Endothelial cell of umbilical vein (primary cell): Measurements from ENCODE around the gene TTN. TPM values are rescaled to one million over a fixed set of nuclear protein-coding genes. Genes with fewer than 3 reads are reported as not detected.

Source experiments
- BruUV-seq: library from RNA; stranded (reverse); fragments of 400-500 nt; replicated peaks from 2 replicates; lab custom pipeline; 2021; lab: Mats Ljungman, UMichigan
- CTCF ChIA-PET: fragments of 300-600, 350-600 bp; sonication (Branson Sonifier 250); formaldehyde crosslinking; loops from one replicate; lab custom pipeline; 2021; ENCODE audit warnings: antibody characterized with exemption, inconsistent platforms; lab: Charles Lee
- POLR2A ChIA-PET: fragments of 300-600, 350-600 bp; sonication (Branson Sonifier 250); formaldehyde crosslinking; loops from one replicate; lab custom pipeline; 2021; ENCODE audit warnings: antibody characterized with exemption, inconsistent platforms; lab: Charles Lee
- DNase-seq: peaks from one replicate; pipeline ENCODE4 v3.0.0-alpha.2; 2011; ENCODE audit warnings: low read depth, low spot score
- FAIRE-seq: peaks from 2 replicates; lab custom pipeline; 2011; peaks lifted over from hg19 to GRCh38; lab: Jason Lieb, UNC
- H2AFZ ChIP-seq: 2 replicates; pipeline ENCODE4 v1.6.0; 2012; ENCODE audit warnings: low read depth, low read length, control low read depth, inconsistent platforms
- H3K27ac ChIP-seq: 2 replicates; pipeline ENCODE4 v1.5.1; 2011; ENCODE audit warnings: low read depth, mild to moderate bottlenecking, control low read depth, low read length, moderate library complexity; ENCODE audit not compliant: insufficient read depth
- H3K27me3 ChIP-seq, 2 experiments: 2 replicates each; pipeline versions ENCODE4 v1.6.0 to v1.6.1; 2011; ENCODE audit warnings: low read length in 2 of 2, mixed read lengths in 1 of 2; ENCODE audit not compliant: control insufficient read depth in 2 of 2, insufficient read depth in 2 of 2
- H3K36me3 ChIP-seq, 2 experiments: 2 replicates in 1 of 2; 3 replicates in 1 of 2; pipeline ENCODE4 v1.5.1; 2011; ENCODE audit warnings: low read length in 2 of 2, mild to moderate bottlenecking in 1 of 2, moderate library complexity in 1 of 2; ENCODE audit not compliant: control insufficient read depth in 2 of 2, insufficient read depth in 2 of 2; ENCODE audit errors: extremely low read depth in 1 of 2
- H3K4me1 ChIP-seq: 3 replicates; pipeline ENCODE4 v1.5.1; 2011; ENCODE audit warnings: mild to moderate bottlenecking, low read length; ENCODE audit not compliant: control insufficient read depth, insufficient read depth; ENCODE audit errors: extremely low read depth
- H3K4me2 ChIP-seq: 2 replicates; pipeline ENCODE4 v1.6.1; 2011; ENCODE audit warnings: low read length, control low read depth, mixed read lengths; ENCODE audit not compliant: insufficient read depth
- H3K4me3 ChIP-seq, 3 experiments: fragments of 200-600 bp in 1 of 3; sonication (generic), shearing (Covaris generic) in 1 of 3; replicated peaks in 1 of 3; 2 replicates each; pipeline ENCODE4 v1.5.1; 2011 to 2016; ENCODE audit warnings: control low read depth in 3 of 3, low read length in 3 of 3, mild to moderate bottlenecking in 2 of 3, inconsistent platforms in 1 of 3, low read depth in 1 of 3, moderate library complexity in 1 of 3; ENCODE audit not compliant: insufficient read depth in 1 of 3
- H3K79me2 ChIP-seq: 2 replicates; pipeline ENCODE4 v1.6.0; 2012; ENCODE audit warnings: low read length, inconsistent platforms; ENCODE audit not compliant: control insufficient read depth, insufficient read depth
- H3K9ac ChIP-seq: replicated peaks from 2 replicates; pipeline ENCODE3; 2011; ENCODE audit warnings: low read length, control low read depth; ENCODE audit not compliant: insufficient read depth; ENCODE audit errors: extremely low read depth
- H3K9me1 ChIP-seq: replicated peaks from 3 replicates; pipeline ENCODE4 v1.6.0; 2011; ENCODE audit warnings: mild to moderate bottlenecking, low read length; ENCODE audit not compliant: control insufficient read depth, insufficient read depth; ENCODE audit errors: extremely low read depth
- H3K9me3 ChIP-seq: replicated peaks from 2 replicates; pipeline ENCODE4 v1.5.1; 2012; ENCODE audit warnings: low read length, inconsistent platforms; ENCODE audit not compliant: control insufficient read depth, insufficient read depth
- H4K20me1 ChIP-seq: replicated peaks from 2 replicates; pipeline ENCODE3; 2011; ENCODE audit warnings: mild to moderate bottlenecking, low read length; ENCODE audit not compliant: control insufficient read depth, insufficient read depth; ENCODE audit errors: extremely low read depth
- CTCF ChIP-seq, 2 donors: IDR thresholded peaks; 1 replicate in 1 of 2; 2 replicates in 1 of 2; pipeline ENCODE4 v1.5.1; 2011; ENCODE audit warnings: low read length in 2 of 2, mild to moderate bottlenecking in 2 of 2, moderate library complexity in 2 of 2, control low read depth in 1 of 2, inconsistent platforms in 1 of 2, low read depth in 1 of 2; ENCODE audit not compliant: insufficient read depth in 1 of 2; ENCODE audit errors: extremely low read depth in 1 of 2
- EZH2 ChIP-seq: IDR thresholded peaks from 2 replicates; pipeline ENCODE4 v1.6.1; 2012; ENCODE audit warnings: borderline replicate concordance, low read depth, mild to moderate bottlenecking, moderate library complexity, low read length, inconsistent platforms; ENCODE audit not compliant: severe bottlenecking
- FOS ChIP-seq: IDR thresholded peaks from 2 replicates; pipeline ENCODE4 v1.6.1; 2011; ENCODE audit warnings: mild to moderate bottlenecking, low read length, moderate library complexity, borderline replicate concordance; ENCODE audit not compliant: insufficient read depth
- GATA2 ChIP-seq: IDR thresholded peaks from 2 replicates; pipeline ENCODE4 v1.7.0; 2011; ENCODE audit warnings: low read depth, mild to moderate bottlenecking, moderate library complexity, mixed read lengths, low read length; ENCODE audit not compliant: insufficient read length, insufficient read depth
- JUN ChIP-seq: IDR thresholded peaks from 2 replicates; pipeline ENCODE4 v1.6.1; 2011; ENCODE audit warnings: borderline replicate concordance, low read depth; ENCODE audit not compliant: insufficient read length, insufficient read depth
- MAX ChIP-seq: IDR thresholded peaks from 2 replicates; pipeline ENCODE4 v1.6.1; 2011; ENCODE audit not compliant: insufficient read depth, insufficient read length
- MYC ChIP-seq: IDR thresholded peaks from one replicate; pipeline ENCODE4 v1.6.1; 2011; ENCODE audit warnings: mild to moderate bottlenecking, low read depth, low read length
- POLR2A ChIP-seq: IDR thresholded peaks from 2 replicates; pipeline ENCODE4 v1.6.1; 2012; ENCODE audit warnings: low read depth, mild to moderate bottlenecking, control low read depth, low read length
- POLR2AphosphoS5 ChIP-seq: IDR thresholded peaks from 2 replicates; pipeline ENCODE4 v1.6.1; 2012; ENCODE audit warnings: low read depth, mild to moderate bottlenecking, control low read depth, low read length, moderate library complexity; ENCODE audit not compliant: insufficient read depth
- dilution Hi-C: fragments of 300-500 bp; cut with MboI; formaldehyde crosslinking; loops from one replicate; pipeline ENCODE4 v1.15.0; 2019; ENCODE audit warnings: low sequenced_read_pairs; ENCODE audit not compliant: extremely low pct_ligation_motif_present
- intact Hi-C: fragments of 100-400 bp; cut with micrococcal nuclease; formaldehyde crosslinking; loops from one replicate; pipeline ENCODE4 v1.10.0; 2022
- polyA plus RNA-seq, 4 experiments: library from polyadenylated mRNA; depleted of rRNA in 3 of 4; stranded (reverse) in 3 of 4; unstranded in 1 of 4; fragments of >200 nt; gene quantifications; 2 replicates each; pipeline versions ENCODE4 v1.2.1 to v1.2.3, GENCODE V29; 2011 to 2012; ENCODE audit warnings: missing spikeins in 1 of 4
- total RNA-seq: library from RNA; stranded (reverse); gene quantifications from 2 replicates; pipeline ENCODE4 v1.2.3, GENCODE V29; 2021

The TTN gene
- total and polyA plus RNA-seq, 2 donors (not counting 3 experiments of a cell fraction or from before 2014, with no cell fraction given): 0.11 to 0.49 TPM

- Histone ChIP-seq H3K9ac (no peak overlapping the region), H4K20me1 (no peaks in the 10 kb centered on the region), H3K4me2 (no peak overlapping the region), H3K27me3 (no peaks in the 10 kb centered on the region), H3K9me3 (no peaks in the 10 kb centered on the region), H2AFZ (no peak overlapping the region), H3K9me1 (no peaks in the 10 kb centered on the region), H3K27ac (no peak overlapping the region), H3K79me2 (no peaks in the 10 kb centered on the region), H3K4me1 (no peaks in the 10 kb centered on the region), H3K36me3 (no peaks in the 10 kb centered on the region), H3K4me3 (no peak overlapping the region)
- ChIA-PET CTCF (interaction anchor here (1.0 kb wide), 1 partner anchor 23 kb away, joined by 4 read pairs; no protein-coding TSS in a partner anchor), POLR2A (no interaction called here)
- BruUV-seq: no TSS peak
- no peak for FAIRE-seq
- intact Hi-C loops (no loop called here), dilution Hi-C loops (no loop called here)
- TF ChIP-seq CTCF (IDR thresholded peaks at IDR 0.05; ENCODE audit: extremely low read depth in 1 of 2, insufficient read depth in 1 of 2, low read depth in 1 of 2, low read length in 2 of 2) (no peak), POLR2A (no peak), MYC (no peak), FOS (no peak), POLR2AphosphoS5 (no peak), EZH2 (no peak), JUN (no peak), MAX (no peak), GATA2 (no peak)
- no peak for DNase-seq
Measured at GRCh38 chr2:178723786-178724346, 83.4 kb downstream of the TTN start.
